GM21381 (cell line): ENCODE data around the gene TMEM14C.
A peak's percentile ranks its signal among the peaks of the same experiment; 100 is the strongest.
"Not testable (repeated sequence)": the region's sequence is repeated elsewhere in the genome, so short reads cannot be mapped to it uniquely, and the experiment has no call there.

ENCODE experiments used
- ATAC-seq: cut with Tn5 transposase; IDR thresholded peaks from one replicate; pipeline ENCODE4 v1.9.1; 2021; ENCODE audit warnings: mild to moderate bottlenecking, moderate library complexity; ENCODE audit not compliant: unreplicated experiment

The TMEM14C gene

GRCh38 chr6:10720960-10721849 lies 1.7 kb upstream of the TMEM14C start:
- not testable (repeated sequence) for ATAC-seq

DNA sequence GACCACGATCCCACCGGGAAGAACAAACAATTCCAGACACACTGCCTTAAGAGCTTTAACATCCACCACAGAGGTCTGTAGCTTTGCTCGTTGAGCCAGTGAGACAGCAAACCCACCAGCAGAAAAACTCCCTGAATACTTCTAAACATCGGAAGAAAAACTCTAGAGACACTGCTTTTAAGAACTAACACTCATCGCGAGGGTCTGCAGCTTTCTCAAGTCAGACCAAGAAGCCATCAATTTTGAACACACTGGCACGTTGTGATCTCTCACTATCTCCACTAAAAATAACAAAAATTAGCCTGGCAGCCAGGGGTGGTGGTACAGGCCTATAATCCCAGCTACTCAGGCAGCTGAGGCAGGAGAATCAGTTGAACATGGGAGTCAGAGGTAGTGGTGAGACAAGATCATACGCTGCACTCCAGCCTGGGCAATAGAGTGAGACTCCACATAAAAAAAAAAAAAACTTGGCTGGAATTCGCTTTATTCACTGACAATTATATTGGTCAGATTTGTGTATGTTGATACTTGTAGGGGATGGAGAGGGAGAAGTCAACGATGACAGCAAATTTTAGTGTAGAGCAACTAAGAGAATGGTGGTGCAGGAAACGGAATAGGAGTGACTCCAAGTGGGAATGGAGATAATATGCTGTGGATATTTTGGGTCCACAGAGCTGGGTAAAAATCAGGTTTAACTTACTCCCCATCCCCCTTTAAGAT lies 860 bp upstream of the TMEM14C start:
- ATAC-seq = no peak

DNA sequence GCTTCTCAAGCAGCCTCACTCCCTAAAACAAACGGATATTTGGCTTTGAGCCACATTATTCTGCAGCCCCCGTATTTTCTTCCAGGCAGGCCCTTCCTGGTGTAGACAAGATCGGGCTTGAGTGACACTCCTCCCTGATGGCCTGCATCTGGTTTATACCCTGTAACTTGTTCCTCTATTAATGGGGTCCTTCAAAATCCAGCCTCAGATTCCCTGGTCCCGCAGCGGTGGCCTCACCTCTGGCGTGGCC lies 375 bp upstream of the TMEM14C start:
- no peak for ATAC-seq

DNA sequence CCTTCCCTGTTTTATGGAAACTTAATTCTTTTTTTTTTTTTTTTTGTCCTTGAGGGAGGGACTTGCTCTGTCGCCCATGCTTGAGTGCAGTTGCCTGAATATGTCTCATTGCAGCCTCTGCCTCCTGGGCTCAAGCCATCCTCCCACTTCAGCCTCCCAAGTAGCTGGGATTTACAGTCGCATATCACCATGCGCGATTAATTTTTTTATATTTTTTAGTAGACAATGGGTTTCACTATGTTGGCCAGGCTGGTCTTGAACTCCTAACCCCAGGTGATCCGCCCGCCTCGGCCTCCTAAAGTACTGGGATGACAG lies 654 bp downstream of the TMEM14C start:
- ATAC-seq = no peak

DNA sequence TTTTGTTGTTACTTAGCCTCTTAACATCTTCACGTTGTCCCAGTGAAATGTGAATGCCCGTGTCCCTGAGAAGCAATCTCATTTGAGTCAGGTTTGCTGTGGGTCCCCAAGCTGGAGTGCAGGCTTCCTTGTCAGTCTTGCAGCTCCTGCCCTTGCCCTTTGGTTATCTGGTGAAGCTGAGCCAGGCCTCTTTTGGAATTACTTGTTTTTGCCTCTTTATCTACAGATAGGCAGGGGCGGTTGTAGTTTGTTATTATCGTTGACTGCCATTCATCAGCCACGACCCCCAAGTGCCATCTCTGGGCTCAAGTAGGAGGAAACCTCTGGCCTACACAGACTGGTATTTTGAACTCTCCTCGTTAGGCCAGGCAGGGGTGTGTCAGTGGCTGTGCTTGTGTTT lies 2.2 kb downstream of the TMEM14C start:
- ATAC-seq = no peak

GRCh38 chr6:10725716-10726115 lies 2.8 kb downstream of the TMEM14C start:
- ATAC-seq = no peak

- ATAC-seq = no peak
Observed at GRCh38 chr6:10730254-10730653, 7.4 kb downstream of the TMEM14C start.

- ATAC-seq = no peak
Observed at GRCh38 chr6:10733151-10733715, 10.4 kb downstream of the TMEM14C start.

- ATAC-seq = no peak
Observed at GRCh38 chr6:10733863-10734262, 11.0 kb downstream of the TMEM14C start.

DNA sequence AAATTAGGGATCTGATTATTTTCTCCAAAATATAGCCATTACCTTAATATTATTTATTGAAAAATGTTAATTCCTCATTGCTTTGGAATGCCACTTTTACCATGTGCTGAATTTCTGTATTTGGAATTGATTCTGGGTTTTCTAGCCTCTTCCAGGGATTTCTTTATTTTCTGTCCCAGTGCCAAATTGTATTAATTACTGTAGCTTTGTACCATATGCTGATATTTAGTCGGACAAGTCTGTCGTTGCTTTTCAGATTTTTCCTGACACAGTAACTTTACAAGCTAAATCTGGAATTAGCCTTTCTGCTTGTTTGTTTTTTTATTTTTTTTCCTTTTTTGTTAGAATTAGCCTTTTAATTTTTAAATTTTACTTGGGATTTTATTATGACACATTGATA lies 13.9 kb downstream of the TMEM14C start:
- ATAC-seq = no peak

GRCh38 chr6:10740061-10740460 lies 17.2 kb downstream of the TMEM14C start:
- no peak for ATAC-seq

DNA sequence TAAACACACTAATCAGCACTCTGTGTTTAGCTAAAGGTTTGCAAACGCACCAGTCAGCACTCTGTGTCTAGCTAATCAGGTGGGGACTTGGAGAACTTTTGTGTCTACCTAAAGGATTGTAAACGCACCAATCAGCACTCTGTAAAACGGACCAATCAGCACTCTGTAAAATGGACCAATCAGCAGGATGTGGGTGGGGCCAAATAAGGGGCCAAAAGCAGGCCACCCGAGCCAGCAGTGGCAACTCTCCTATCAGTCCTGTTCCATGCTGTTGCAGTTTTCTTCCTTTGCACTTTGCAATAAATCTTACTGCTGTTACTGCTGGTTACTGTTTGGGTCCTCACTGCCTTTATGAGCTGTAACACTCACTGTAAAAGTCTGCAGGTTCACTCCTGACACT lies 18.8 kb downstream of the TMEM14C start:
- not testable (repeated sequence) for ATAC-seq

- ATAC-seq = no peak
Observed at GRCh38 chr6:10742251-10742650, 19.4 kb downstream of the TMEM14C start.

DNA sequence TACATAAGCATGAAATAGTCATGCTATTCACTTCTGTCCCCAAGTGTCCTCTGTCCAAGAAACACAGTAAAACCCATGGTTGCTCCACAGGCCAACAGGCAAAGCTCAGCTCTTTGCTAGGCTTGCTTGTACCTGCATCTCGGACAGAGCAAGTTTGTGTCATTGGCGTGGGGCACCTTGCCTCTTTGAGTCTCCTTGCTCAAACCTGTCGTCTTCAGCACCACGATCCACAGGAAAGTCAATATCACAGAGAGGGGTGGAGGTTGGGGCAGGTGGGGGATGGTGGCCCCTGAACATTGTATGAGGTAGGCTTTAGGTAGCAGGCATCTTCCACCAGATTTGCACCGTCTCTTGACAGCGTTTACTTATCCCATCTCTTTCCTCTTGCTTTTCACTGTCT lies 20.6 kb downstream of the TMEM14C start:
- no peak for ATAC-seq

- ATAC-seq = no peak
Observed at GRCh38 chr6:10745116-10745515, 22.2 kb downstream of the TMEM14C start.

DNA sequence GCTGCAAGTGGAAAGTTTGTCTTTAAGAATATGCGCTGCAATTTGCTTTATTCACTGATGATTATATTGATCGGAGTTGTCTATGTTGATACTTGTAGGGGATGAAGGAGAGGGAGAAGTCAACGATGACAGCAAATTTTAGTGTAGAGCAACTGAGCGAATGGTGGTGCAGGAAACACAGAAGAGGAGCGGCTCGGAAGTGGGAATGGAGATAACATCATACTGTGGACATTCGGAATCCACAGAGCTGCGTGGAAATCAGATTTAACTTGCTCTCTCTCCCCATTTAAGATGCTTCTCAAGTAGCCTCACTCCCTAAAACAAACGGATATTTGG lies 24.0 kb downstream of the TMEM14C start:
- ATAC-seq = no peak

- ATAC-seq = peak; percentile 97
Observed at GRCh38 chr6:10747251-10747972, 24.5 kb downstream of the TMEM14C start, which contains the start of gene TMEM14B. TSS of gene TMEM14B (plus strand) at chr6:10747805. CDS start at chr6:10749246, 1,441 bp downstream.

- no peak for ATAC-seq
Observed at GRCh38 chr6:10749734-10750133, 26.9 kb downstream of the TMEM14C start.

DNA sequence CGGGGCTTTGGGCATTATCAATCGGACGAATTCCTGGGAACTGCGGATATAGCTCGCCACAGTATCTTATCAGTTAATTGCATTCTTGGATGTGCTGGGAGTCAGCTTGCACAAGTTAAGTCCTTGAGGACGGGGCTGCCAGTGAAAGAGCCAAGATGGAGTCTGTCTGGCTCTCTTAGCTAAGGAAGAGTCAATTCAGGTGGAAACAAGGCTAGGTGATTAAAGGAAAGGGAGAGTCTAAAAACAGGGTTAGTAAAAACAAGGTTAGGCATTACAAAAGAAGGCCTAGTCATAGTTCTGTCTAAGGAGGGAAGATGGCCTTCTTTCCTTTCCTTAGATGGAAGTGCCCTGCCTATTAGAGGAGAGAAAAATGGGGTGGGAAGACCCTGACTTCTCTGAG lies 27.7 kb downstream of the TMEM14C start:
- ATAC-seq = not testable (repeated sequence)

- ATAC-seq = not testable (repeated sequence)
Observed at GRCh38 chr6:10751757-10752156, 28.9 kb downstream of the TMEM14C start.

GRCh38 chr6:10756085-10756484 lies 33.2 kb downstream of the TMEM14C start:
- no peak for ATAC-seq
